Esophagus muscularis mucosa (tissue), 3 donors: ENCODE measurements around the gene HOMER2.

Experiments
- CTCF ChIP-seq, 3 experiments: fragments of 200-600 bp in 2 of 3; fragments of 450-650 bp in 1 of 3; sonication (generic) in 2 of 3; IDR thresholded peaks; one replicate each; pipeline ENCODE4 v1.5.1; 2017 to 2019; ENCODE audit warnings: antibody characterized with exemption in 3 of 3, mild to moderate bottlenecking in 2 of 3, moderate library complexity in 1 of 3
- POLR2A ChIP-seq: fragments of 450-650 bp; IDR thresholded peaks from one replicate; pipeline ENCODE4 v1.6.1; 2017; ENCODE audit warnings: antibody characterized with exemption, moderate library complexity, mild to moderate bottlenecking, low read depth
- POLR2AphosphoS5 ChIP-seq, 2 donors: sonication (generic); formaldehyde crosslinking; IDR thresholded peaks; one replicate each; pipeline ENCODE4 v1.6.1; 2017; ENCODE audit warnings: antibody characterized with exemption in 2 of 2

GRCh38 chr15:82810890-82811426 lies 141.6 kb downstream of the HOMER2 start:
- TF ChIP-seq POLR2AphosphoS5 (IDR thresholded peaks at IDR 0.05) = no peak
- no peak for TF ChIP-seq POLR2A
- TF ChIP-seq CTCF (IDR thresholded peaks at IDR 0.05) = no peak
